B cell (primary cell): ENCODE measurements around the gene KLK7. TPM values are rescaled to one million over a fixed set of nuclear protein-coding genes. Genes with fewer than 3 reads are reported as not detected.

ENCODE experiments used
- ATAC-seq: fragments of 200-7000 bp; cut with Tn5 transposase; one replicate; pipeline ENCODE4 v1.10.0; 2021; ENCODE audit warnings: low read depth, mild to moderate bottlenecking, moderate number of reproducible peaks, moderate library complexity
- CTCF ChIA-PET: fragments of 350-600 bp; sonication (Branson Sonifier 250); formaldehyde crosslinking; loops from one replicate; lab custom pipeline; 2021; ENCODE audit warnings: antibody characterized with exemption, inconsistent platforms; lab: Charles Lee
- POLR2A ChIA-PET: fragments of 350-600 bp; sonication (Branson Sonifier 250); formaldehyde crosslinking; loops from one replicate; lab custom pipeline; 2021; ENCODE audit warnings: antibody characterized with exemption; lab: Charles Lee
- DNase-seq: peaks from one replicate; pipeline ENCODE4 v3.0.0; 2013
- H2AFZ ChIP-seq: 2 replicates; pipeline ENCODE4 v1.6.1; 2012; ENCODE audit warnings: mild to moderate bottlenecking, low read depth, low read length; ENCODE audit not compliant: insufficient read depth, poor library complexity, severe bottlenecking
- H3K27ac ChIP-seq, 2 donors: 1 replicate in 1 of 2; 2 replicates in 1 of 2; pipeline ENCODE4 v1.5.1; 2012 to 2013; ENCODE audit warnings: low read length in 2 of 2, mild to moderate bottlenecking in 2 of 2, moderate library complexity in 1 of 2
- H3K27me3 ChIP-seq, 4 experiments: fragments of 200-600 bp in 1 of 4; sonication (generic) in 1 of 4; replicated peaks in 1 of 4; 1 replicate in 2 of 4; 2 replicates in 2 of 4; pipeline versions ENCODE4 v1.6.1 to v1.7.0; 2013 to 2016; ENCODE audit warnings: low read length in 3 of 4, mild to moderate bottlenecking in 2 of 4, mixed read lengths in 1 of 4, moderate library complexity in 1 of 4; ENCODE audit not compliant: insufficient read depth in 4 of 4, control insufficient read depth in 3 of 4; ENCODE audit errors: control extremely low read depth in 1 of 4
- H3K36me3 ChIP-seq, 2 experiments: replicated peaks in 1 of 2; 1 replicate in 1 of 2; 2 replicates in 1 of 2; pipeline versions ENCODE4 v1.6.1 to v1.7.1; 2013; ENCODE audit warnings: low read length in 1 of 2; ENCODE audit not compliant: insufficient read depth in 2 of 2, control insufficient read depth in 1 of 2; ENCODE audit errors: control extremely low read depth in 1 of 2, extremely low read depth in 1 of 2
- H3K4me1 ChIP-seq, 2 donors: fragments of 200-600 bp in 1 of 2; sonication (generic) in 1 of 2; 1 replicate in 1 of 2; 2 replicates in 1 of 2; pipeline versions ENCODE4 v1.5.1 to v1.6.1; 2013 to 2017; ENCODE audit warnings: low read length in 2 of 2; ENCODE audit not compliant: control insufficient read depth in 2 of 2, insufficient read depth in 2 of 2
- H3K4me2 ChIP-seq: replicated peaks from 2 replicates; pipeline ENCODE3; 2012; ENCODE audit warnings: mild to moderate bottlenecking, low read depth, low read length; ENCODE audit not compliant: poor library complexity, severe bottlenecking
- H3K4me3 ChIP-seq, 5 experiments: fragments of 200-600 bp in 1 of 5; sonication (generic) in 1 of 5; 1 replicate in 3 of 5; 2 replicates in 2 of 5; pipeline versions ENCODE4 v1.5.1 to v1.7.0; 2011 to 2016; ENCODE audit warnings: low read length in 4 of 5, mild to moderate bottlenecking in 4 of 5, low read depth in 2 of 5, control low read depth in 1 of 5, moderate library complexity in 1 of 5; ENCODE audit not compliant: insufficient read depth in 1 of 5; ENCODE audit errors: control extremely low read depth in 1 of 5, extremely low read depth in 1 of 5
- H3K79me2 ChIP-seq: fragments of 200-600 bp; sonication (generic); one replicate; pipeline ENCODE4 v1.6.0; 2016; ENCODE audit warnings: low read length; ENCODE audit not compliant: control insufficient read depth, insufficient read depth
- H3K9ac ChIP-seq: fragments of 200-600 bp; sonication (generic); 2 replicates; pipeline ENCODE4 v1.6.1; 2017; ENCODE audit warnings: mild to moderate bottlenecking, low read length, moderate library complexity
- H3K9me3 ChIP-seq, 3 donors: one replicate each; pipeline versions ENCODE4 v1.6.1 to v1.7.1; 2013; ENCODE audit warnings: low read length in 2 of 3; ENCODE audit not compliant: control insufficient read depth in 2 of 3, insufficient read depth in 1 of 3; ENCODE audit errors: control extremely low read depth in 1 of 3
- H4K20me1 ChIP-seq: 2 replicates; pipeline ENCODE4 v1.6.0; 2012; ENCODE audit warnings: mild to moderate bottlenecking, low read length; ENCODE audit not compliant: insufficient read depth, control insufficient read depth, poor library complexity, severe bottlenecking
- H3K27ac Mint-ChIP-seq: one replicate; pipeline ENCODE4 v1.8.0; 2021; ENCODE audit warnings: mixed read lengths
- H3K27me3 Mint-ChIP-seq: one replicate; pipeline ENCODE4 v1.8.0; 2021; ENCODE audit warnings: mixed read lengths
- H3K4me1 Mint-ChIP-seq: one replicate; pipeline ENCODE4 v1.8.0; 2021; ENCODE audit warnings: mixed read lengths
- H3K4me3 Mint-ChIP-seq: one replicate; pipeline ENCODE4 v1.8.0; 2021; ENCODE audit warnings: mixed read lengths
- H3K9me3 Mint-ChIP-seq: one replicate; pipeline ENCODE4 v1.8.0; 2022; ENCODE audit warnings: mixed read lengths; ENCODE audit not compliant: insufficient read depth
- EZH2 ChIP-seq: IDR thresholded peaks from 2 replicates; pipeline ENCODE4 v1.6.1; 2012; ENCODE audit warnings: borderline replicate concordance, low read depth, mild to moderate bottlenecking, moderate library complexity, low read length; ENCODE audit not compliant: insufficient read depth, poor library complexity, severe bottlenecking
- WGBS: methylation state at CpG from one replicate; pipeline ENCODE4 v1.1.5; 2013; ENCODE audit warnings: missing lambda C conversion rate; ENCODE audit not compliant: insufficient coverage; 5-methylcytosine and 5-hydroxymethylcytosine counted together
- intact Hi-C: fragments of 100-400 bp; cut with micrococcal nuclease; formaldehyde crosslinking; loops from one replicate; pipeline ENCODE4 v1.10.0; 2022
- polyA plus RNA-seq: library from polyadenylated mRNA; depleted of rRNA; stranded (reverse); fragments of >200 nt; gene quantifications from 2 replicates; pipeline ENCODE4 v1.2.3, GENCODE V29; 2012
- total RNA-seq, 2 donors: library from RNA; stranded (reverse); fragments of 120-200 nt in 1 of 2; gene quantifications; 1 replicate in 1 of 2; 2 replicates in 1 of 2; pipeline versions ENCODE4 v1.2.3 to v1.2.4, GENCODE V29; 2013 to 2022
- TF ChIP-seq, protein P1 (sequence below): fragments of 200-600 bp; IDR thresholded peaks from one replicate; pipeline ENCODE4 v1.8.0; 2022; ENCODE audit warnings: antibody characterized with exemption, mild to moderate bottlenecking

KLK7 gene
- total and polyA plus RNA-seq, 2 donors (not counting 1 experiment from before 2014, with no cell fraction given): not detected

DNA sequence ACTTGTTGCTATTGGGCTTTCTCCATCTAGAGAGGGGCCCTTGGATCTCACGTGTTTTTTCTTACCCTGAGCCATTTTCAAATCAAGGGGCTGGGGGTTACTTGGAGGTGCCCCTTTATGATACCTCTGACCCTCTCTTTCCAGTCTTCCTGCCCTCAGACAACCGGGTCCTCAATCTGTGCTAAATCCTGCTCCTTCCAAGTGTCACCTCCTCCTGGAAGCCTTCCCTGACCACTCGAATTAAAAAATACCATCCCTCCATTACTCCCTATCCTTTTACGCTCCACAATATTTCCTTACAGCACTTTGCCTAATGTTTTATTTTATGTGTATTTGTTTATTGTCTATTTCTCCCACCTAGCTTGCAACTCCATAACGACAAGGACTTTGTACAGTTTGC is 14.3 kb upstream of the KLK7 start:
- Histone ChIP-seq H3K27me3 (peaks cover 0 to 26% (median 2%) of the 10 kb centered on the region in 4 experiments), H3K4me2 (no peak overlapping the region), H3K9me3 (peaks cover 0 to 26% (median 3%) of the 10 kb centered on the region in 3 donors), H4K20me1 (no peaks in the 10 kb centered on the region), H2AFZ (no peak overlapping the region), H3K27ac (no peak overlapping the region), H3K79me2 (no peaks in the 10 kb centered on the region), H3K4me1 (no peaks in the 10 kb centered on the region), H3K4me3 (no peak overlapping the region), H3K9ac (no peak overlapping the region), H3K36me3 (no peaks in the 10 kb centered on the region)
- H3K9me3 Mint-ChIP-seq: no peaks in the 10 kb centered on the region
- intact Hi-C loops: no loop called here
- 63% methylated on average over 1 of the region's 5 CpGs for WGBS
- peaks cover 27% of the 10 kb centered on the region for H3K27me3 Mint-ChIP-seq
- H3K4me1 Mint-ChIP-seq: no peaks in the 10 kb centered on the region
- POLR2A ChIA-PET: no interaction called here
- TF ChIP-seq EZH2: no peak
- TF ChIP-seq, protein P1, sequence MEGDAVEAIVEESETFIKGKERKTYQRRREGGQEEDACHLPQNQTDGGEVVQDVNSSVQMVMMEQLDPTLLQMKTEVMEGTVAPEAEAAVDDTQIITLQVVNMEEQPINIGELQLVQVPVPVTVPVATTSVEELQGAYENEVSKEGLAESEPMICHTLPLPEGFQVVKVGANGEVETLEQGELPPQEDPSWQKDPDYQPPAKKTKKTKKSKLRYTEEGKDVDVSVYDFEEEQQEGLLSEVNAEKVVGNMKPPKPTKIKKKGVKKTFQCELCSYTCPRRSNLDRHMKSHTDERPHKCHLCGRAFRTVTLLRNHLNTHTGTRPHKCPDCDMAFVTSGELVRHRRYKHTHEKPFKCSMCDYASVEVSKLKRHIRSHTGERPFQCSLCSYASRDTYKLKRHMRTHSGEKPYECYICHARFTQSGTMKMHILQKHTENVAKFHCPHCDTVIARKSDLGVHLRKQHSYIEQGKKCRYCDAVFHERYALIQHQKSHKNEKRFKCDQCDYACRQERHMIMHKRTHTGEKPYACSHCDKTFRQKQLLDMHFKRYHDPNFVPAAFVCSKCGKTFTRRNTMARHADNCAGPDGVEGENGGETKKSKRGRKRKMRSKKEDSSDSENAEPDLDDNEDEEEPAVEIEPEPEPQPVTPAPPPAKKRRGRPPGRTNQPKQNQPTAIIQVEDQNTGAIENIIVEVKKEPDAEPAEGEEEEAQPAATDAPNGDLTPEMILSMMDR: no peak
- DNase-seq (no peak), ATAC-seq (no peak)
- H3K27ac Mint-ChIP-seq: no peak overlapping the region
- CTCF ChIA-PET: no interaction called here
- H3K4me3 Mint-ChIP-seq: no peak overlapping the region

DNA sequence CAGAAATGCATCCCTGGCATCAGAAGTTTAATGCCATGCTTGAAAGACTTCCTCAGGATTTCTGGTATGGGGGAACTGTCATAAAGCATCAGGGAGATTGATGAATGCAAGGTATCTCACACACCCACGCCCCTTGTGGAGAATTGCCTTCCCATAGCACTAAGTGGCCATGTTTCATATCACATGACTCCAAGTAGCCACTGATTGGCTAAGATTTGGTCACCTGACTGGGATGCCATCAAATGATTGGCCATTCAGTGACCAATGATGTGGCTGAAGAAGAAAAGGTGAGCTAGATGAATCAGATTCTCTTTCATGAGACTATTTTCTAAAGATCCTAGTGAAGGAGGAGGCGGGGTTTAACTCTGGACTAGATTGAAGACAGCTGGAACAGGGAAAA is 10.4 kb upstream of the KLK7 start:
- Histone ChIP-seq H3K9ac (no peak overlapping the region), H3K27me3 (peaks cover 0 to 5% (median 1%) of the 10 kb centered on the region in 4 experiments), H2AFZ (no peak overlapping the region), H3K79me2 (no peaks in the 10 kb centered on the region), H4K20me1 (no peaks in the 10 kb centered on the region), H3K4me1 (no peaks in the 10 kb centered on the region), H3K4me2 (no peak overlapping the region), H3K4me3 (no peak overlapping the region), H3K36me3 (no peaks in the 10 kb centered on the region), H3K9me3 (peaks cover 0 to 5% (median 3%) of the 10 kb centered on the region in 3 donors), H3K27ac (no peak overlapping the region)
- Mint-ChIP-seq H3K9me3 (no peaks in the 10 kb centered on the region), H3K27ac (no peak overlapping the region), H3K27me3 (peaks cover 32% of the 10 kb centered on the region), H3K4me1 (no peaks in the 10 kb centered on the region), H3K4me3 (no peak overlapping the region)
- CTCF ChIA-PET: no interaction called here
- TF ChIP-seq EZH2: no peak
- TF ChIP-seq, protein P1: no peak
- ATAC-seq (no peak), DNase-seq (no peak)
- intact Hi-C loops: no loop called here
- POLR2A ChIA-PET: no interaction called here
- no CpG with 5 or more reads among the region's 2 CpGs for WGBS
